Motor neuron (in vitro differentiated cells): ENCODE data around the gene PRKRIP1. TPM values are rescaled to one million over a fixed set of nuclear protein-coding genes. Genes with fewer than 3 reads are reported as not detected.

Experiments
- ATAC-seq, 8 experiments: fragments of 200-7000 bp; cut with Tn5 transposase; replicated peaks in 6 of 8; 2 replicates each; pipeline ENCODE4 v1.8.0; 2021; ENCODE audit warnings: mild to moderate bottlenecking in 8 of 8, moderate library complexity in 8 of 8
- H3K27ac ChIP-seq, 2 donors: fragments of 250-450 bp; sonication (Bioruptor Pico); 2 replicates each; pipeline ENCODE4 v1.9.0; 2021; ENCODE audit warnings: antibody characterized with exemption in 2 of 2, mild to moderate bottlenecking in 2 of 2, moderate library complexity in 1 of 2
- H3K4me1 ChIP-seq, 2 donors: fragments of 250-450 bp; sonication (Bioruptor Pico); replicated peaks in 1 of 2; 2 replicates each; pipeline ENCODE4 v1.6.1; 2021; ENCODE audit warnings: antibody characterized with exemption in 2 of 2, mild to moderate bottlenecking in 2 of 2, moderate library complexity in 1 of 2
- H3K4me3 ChIP-seq, 5 donors: fragments of 250-450 bp; sonication (Bioruptor Pico); 2 replicates each; pipeline ENCODE4 v1.9.0; 2021; ENCODE audit warnings: antibody characterized with exemption in 5 of 5, mild to moderate bottlenecking in 5 of 5, moderate library complexity in 4 of 5
- WGBS, 10 experiments: fragments of 450-650 bp; shearing (Covaris generic); methylation state at CpG; one replicate each; pipeline ENCODE4 v1.0.0; 2022; 5-methylcytosine and 5-hydroxymethylcytosine counted together
- in situ Hi-C, 9 experiments: fragments of 400-800 bp; cut with MboI; loops; one replicate each; pipeline ENCODE4 v1.15.0; 2021; ENCODE audit warnings: low sequenced_read_pairs in 9 of 9, low pct_unique_long_range_greater_than_20kb in 2 of 9; ENCODE audit not compliant: unreplicated experiment in 9 of 9
- total RNA-seq, 8 experiments: library from RNA; unstranded; fragments of 300-600 nt; gene quantifications; 2 replicates each; pipeline versions ENCODE4 v1.2.3 to v1.2.4, GENCODE V29; 2022

The PRKRIP1 gene
- total RNA-seq, 8 experiments from 2014 or later: 15.2 to 39.6 (median 31.1) TPM

DNA sequence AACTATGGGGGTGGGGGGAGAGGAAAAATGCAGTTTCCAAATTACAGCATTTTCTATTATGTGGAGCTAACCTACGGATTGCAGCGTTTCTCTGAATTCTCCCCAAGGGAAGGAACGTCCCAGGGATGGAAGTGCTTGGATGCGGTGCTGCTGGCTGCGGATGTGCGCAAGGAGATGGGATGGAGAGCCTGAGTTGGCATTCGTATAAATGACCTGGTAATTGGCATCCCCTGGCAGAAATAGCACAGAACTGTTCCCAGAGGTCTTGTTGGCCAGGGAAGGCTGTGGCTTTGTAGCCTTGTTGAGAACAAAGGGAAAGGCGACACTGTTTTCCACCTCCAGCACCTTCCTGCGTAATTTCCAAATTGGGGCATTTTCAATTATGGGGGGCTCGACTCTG is 40.0 kb downstream of the PRKRIP1 start:
- Histone ChIP-seq H3K4me1 (peaks cover 23 to 32% of the 10 kb centered on the region in 2 donors), H3K4me3 (no peak overlapping the region), H3K27ac (no peak overlapping the region)
- ATAC-seq: no peak
- WGBS, 10 experiments: 33 to 100% (median 94%) methylated on average over 1 to 9 of the region's 10 CpGs; no CpG with 5 or more reads in 2 of the 10 experiments
- in situ Hi-C loops: no loop called here

DNA sequence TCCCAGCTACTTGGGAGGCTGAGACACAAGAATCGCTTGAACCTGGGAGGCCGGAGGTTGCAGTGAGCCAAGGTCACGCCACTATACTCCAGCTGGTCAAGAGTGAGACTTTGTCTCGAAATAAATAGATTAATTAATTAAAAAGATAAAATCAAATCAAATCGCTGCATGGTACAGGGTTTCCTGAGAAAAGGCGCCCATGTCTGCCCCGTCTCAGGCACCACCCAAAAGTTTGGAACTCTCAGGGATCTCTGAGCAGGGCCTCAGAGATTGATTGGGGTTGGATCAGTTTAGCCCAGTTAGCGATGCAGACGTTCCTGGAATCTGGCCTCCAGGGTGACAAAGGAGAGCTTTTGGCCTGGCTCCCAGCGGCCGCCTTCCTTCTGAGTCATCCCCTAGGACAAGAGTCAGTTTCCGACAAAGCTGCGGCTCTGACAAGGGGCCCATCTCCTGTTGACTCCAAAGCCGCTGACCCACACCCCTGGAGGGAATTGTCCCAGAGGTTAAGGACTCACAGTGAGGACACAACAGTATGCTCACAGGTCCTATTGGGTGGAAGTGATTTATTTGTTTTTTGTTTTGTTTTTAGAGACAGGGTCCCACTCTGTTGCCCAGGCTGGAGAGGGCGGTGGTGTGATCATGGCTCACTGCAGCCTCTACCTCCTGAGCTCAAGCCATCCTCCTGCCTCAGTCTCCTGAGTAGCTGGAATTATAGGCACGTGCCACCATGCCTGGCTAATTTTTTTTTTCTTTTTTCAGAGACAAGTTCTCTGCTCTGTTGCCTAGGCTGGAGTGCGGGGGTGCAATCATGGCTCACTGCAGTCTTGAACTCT is 44.0 kb downstream of the PRKRIP1 start:
- 64 to 93% (median 88%) methylated on average over 2 to 11 of the region's 17 CpGs; no CpG with 5 or more reads in 3 of the 10 experiments for WGBS, 10 experiments
- Histone ChIP-seq H3K27ac (peak overlapping the region in 1 of 2 donors; percentile 39), H3K4me3 (no peak overlapping the region), H3K4me1 (peaks cover 11 to 15% of the 10 kb centered on the region in 2 donors)
- in situ Hi-C loops: no loop called here
- peak; percentile 20 to 95 (median 72) for ATAC-seq

GRCh38 chr7:102444961-102445673 is 49.0 kb downstream of the PRKRIP1 start:
- Histone ChIP-seq H3K27ac (no peak overlapping the region), H3K4me3 (no peak overlapping the region), H3K4me1 (peaks cover 11 to 12% of the 10 kb centered on the region in 2 donors)
- ATAC-seq: no peak
- in situ Hi-C loops: no loop called here
- 68 to 100% (median 87%) methylated on average over 1 to 15 of the region's 17 CpGs for WGBS, 10 experiments

- Histone ChIP-seq H3K27ac (no peak overlapping the region), H3K4me1 (peaks cover 11 to 12% of the 10 kb centered on the region in 2 donors), H3K4me3 (no peak overlapping the region)
- WGBS, 10 experiments: 36 to 100% (median 80%) methylated on average over 1 to 2 of the region's 2 CpGs; no CpG with 5 or more reads in 1 of the 10 experiments
- ATAC-seq: no peak
- in situ Hi-C loops: no loop called here
Observed at GRCh38 chr7:102445674-102446071, 49.5 kb downstream of the PRKRIP1 start.

GRCh38 chr7:102446387-102447156 is 50.4 kb downstream of the PRKRIP1 start:
- Histone ChIP-seq H3K4me3 (no peak overlapping the region), H3K4me1 (peaks cover 11 to 13% of the 10 kb centered on the region in 2 donors), H3K27ac (no peak overlapping the region)
- ATAC-seq: no peak
- in situ Hi-C loops: no loop called here
- WGBS, 10 experiments: 80 to 100% (median 100%) methylated on average over 1 to 3 of the region's 41 CpGs; no CpG with 5 or more reads in 4 of the 10 experiments

DNA sequence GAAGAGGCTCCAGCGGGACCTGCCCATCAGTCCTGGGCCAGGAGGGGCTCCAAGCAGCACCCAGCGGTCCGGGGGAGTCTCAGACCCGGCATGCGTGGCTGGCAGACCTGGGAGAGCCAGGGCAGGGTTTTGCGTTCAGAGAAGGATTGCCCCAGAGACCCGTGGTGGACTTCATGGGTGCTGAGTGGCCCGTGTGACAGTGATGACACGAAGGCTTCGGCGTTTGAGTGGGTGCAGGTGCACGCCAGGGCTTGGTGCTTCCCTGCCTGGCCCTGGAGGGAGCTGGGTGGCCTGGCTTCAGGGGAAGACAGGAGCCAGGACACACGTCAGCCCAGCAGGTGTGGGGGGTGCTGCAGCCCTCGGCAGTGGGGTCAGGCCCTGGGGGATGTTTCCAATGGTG is 51.1 kb downstream of the PRKRIP1 start:
- H3K27ac ChIP-seq: no peak overlapping the region
- 57 to 100% methylated on average over 1 to 2 of the region's 14 CpGs; no CpG with 5 or more reads in 8 of the 10 experiments for WGBS, 10 experiments
- in situ Hi-C loops: no loop called here
- no peak overlapping the region for H3K4me3 ChIP-seq
- no peak for ATAC-seq
- peaks cover 9 to 10% of the 10 kb centered on the region in 2 donors for H3K4me1 ChIP-seq

GRCh38 chr7:102449136-102449535 is 53.0 kb downstream of the PRKRIP1 start:
- in situ Hi-C loops: no loop called here
- H3K4me1 ChIP-seq: peaks cover 9 to 10% of the 10 kb centered on the region in 2 donors
- no peak overlapping the region for H3K4me3 ChIP-seq
- WGBS, 10 experiments: 91 to 100% (median 96%) methylated on average over 2 to 11 of the region's 15 CpGs; no CpG with 5 or more reads in 6 of the 10 experiments
- H3K27ac ChIP-seq: no peak overlapping the region
- ATAC-seq: no peak

DNA sequence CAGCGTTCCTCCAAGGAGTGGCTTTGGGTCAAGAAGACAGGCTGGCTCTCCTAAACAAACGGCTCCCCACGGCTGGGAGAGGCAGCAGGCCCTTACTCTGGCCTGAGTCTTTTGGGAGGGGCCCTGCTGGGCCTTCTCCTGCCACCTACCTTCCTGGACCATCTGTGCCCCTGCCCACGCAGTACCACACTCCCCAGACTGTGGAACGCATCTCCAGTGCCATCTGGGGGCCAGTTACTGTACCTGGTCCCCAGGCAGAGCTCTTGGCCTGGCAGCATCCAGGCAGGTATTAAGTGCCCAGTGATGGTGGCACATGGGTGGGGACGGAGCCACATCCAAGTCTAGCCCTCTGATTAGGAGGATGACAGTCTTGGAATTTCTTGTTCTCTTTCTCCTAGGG is 54.1 kb downstream of the PRKRIP1 start:
- in situ Hi-C loops: no loop called here
- no peak overlapping the region for H3K27ac ChIP-seq
- peaks cover 9 to 10% of the 10 kb centered on the region in 2 donors for H3K4me1 ChIP-seq
- 68 to 100% (median 93%) methylated on average over 1 to 3 of the region's 6 CpGs; no CpG with 5 or more reads in 3 of the 10 experiments for WGBS, 10 experiments
- peak in 2 of 8 experiments; percentile 14 to 42 for ATAC-seq
- H3K4me3 ChIP-seq: no peak overlapping the region

- H3K4me1 ChIP-seq: peaks cover 9 to 10% of the 10 kb centered on the region in 2 donors
- WGBS, 10 experiments: 0 to 81% (median 52%) methylated on average over 1 to 6 of the region's 23 CpGs; no CpG with 5 or more reads in 4 of the 10 experiments
- H3K4me3 ChIP-seq: peak overlapping the region in 1 of 5 donors; percentile 10
- ATAC-seq: peak; percentile 51 to 93 (median 86)
- in situ Hi-C loops: no loop called here
- peak overlapping the region; percentile 38 to 57 for H3K27ac ChIP-seq
Observed at GRCh38 chr7:102451371-102452054, 55.4 kb downstream of the PRKRIP1 start.

GRCh38 chr7:102452451-102452850 is 56.3 kb downstream of the PRKRIP1 start:
- Histone ChIP-seq H3K4me3 (no peak overlapping the region), H3K27ac (no peak overlapping the region), H3K4me1 (peaks cover 9 to 10% of the 10 kb centered on the region in 2 donors)
- no peak for ATAC-seq
- 90 to 100% (median 100%) methylated on average over 1 to 6 of the region's 6 CpGs; no CpG with 5 or more reads in 4 of the 10 experiments for WGBS, 10 experiments
- in situ Hi-C loops: no loop called here

GRCh38 chr7:102453319-102453718 is 57.2 kb downstream of the PRKRIP1 start:
- ATAC-seq: no peak
- Histone ChIP-seq H3K27ac (no peak overlapping the region), H3K4me3 (no peak overlapping the region), H3K4me1 (peaks cover 9 to 10% of the 10 kb centered on the region in 2 donors)
- WGBS, 10 experiments: 67 to 100% (median 94%) methylated on average over 1 to 6 of the region's 7 CpGs; no CpG with 5 or more reads in 5 of the 10 experiments
- in situ Hi-C loops: no loop called here

DNA sequence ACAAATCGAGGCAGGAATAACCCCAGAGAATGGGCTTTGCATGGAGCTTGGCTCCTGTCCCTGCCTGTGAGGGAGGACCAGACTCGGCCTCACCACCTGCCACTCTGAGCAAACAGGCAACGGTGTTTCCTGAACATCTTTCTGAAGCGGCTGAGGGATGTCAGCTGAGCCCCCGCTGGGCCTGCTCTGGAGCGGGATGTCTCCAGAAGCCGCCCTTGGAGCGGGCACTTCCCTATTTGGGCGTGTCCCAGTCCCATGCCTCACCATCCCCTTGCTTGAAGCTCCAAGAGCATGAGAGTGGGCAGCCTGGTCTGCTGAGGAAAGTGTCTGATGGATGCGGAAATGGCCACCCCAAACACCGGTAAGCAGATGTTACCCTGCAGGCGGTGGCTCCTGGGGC is 58.3 kb downstream of the PRKRIP1 start:
- Histone ChIP-seq H3K4me1 (peaks cover 9 to 10% of the 10 kb centered on the region in 2 donors), H3K27ac (no peak overlapping the region), H3K4me3 (no peak overlapping the region)
- in situ Hi-C loops: no loop called here
- WGBS, 10 experiments: 60 to 71% (median 63%) methylated on average over 2 to 6 of the region's 12 CpGs; no CpG with 5 or more reads in 6 of the 10 experiments
- ATAC-seq: peak in 1 of 8 experiments; percentile 13
